ACHN (cell line): ENCODE data around the gene GPR108.
A peak's percentile ranks its signal among the peaks of the same experiment; 100 is the strongest.

Source experiments
- DNase-seq: peaks from one replicate; pipeline ENCODE4 v3.0.0-alpha.2; 2015
- in situ Hi-C: cut with HindIII; loops from 2 replicates; pipeline ENCODE4 v1.10.0; 2017; ENCODE audit warnings: low sequenced_read_pairs, low pct_ligation_motif_present, low pct_unique_long_range_greater_than_20kb

GPR108 gene

DNA sequence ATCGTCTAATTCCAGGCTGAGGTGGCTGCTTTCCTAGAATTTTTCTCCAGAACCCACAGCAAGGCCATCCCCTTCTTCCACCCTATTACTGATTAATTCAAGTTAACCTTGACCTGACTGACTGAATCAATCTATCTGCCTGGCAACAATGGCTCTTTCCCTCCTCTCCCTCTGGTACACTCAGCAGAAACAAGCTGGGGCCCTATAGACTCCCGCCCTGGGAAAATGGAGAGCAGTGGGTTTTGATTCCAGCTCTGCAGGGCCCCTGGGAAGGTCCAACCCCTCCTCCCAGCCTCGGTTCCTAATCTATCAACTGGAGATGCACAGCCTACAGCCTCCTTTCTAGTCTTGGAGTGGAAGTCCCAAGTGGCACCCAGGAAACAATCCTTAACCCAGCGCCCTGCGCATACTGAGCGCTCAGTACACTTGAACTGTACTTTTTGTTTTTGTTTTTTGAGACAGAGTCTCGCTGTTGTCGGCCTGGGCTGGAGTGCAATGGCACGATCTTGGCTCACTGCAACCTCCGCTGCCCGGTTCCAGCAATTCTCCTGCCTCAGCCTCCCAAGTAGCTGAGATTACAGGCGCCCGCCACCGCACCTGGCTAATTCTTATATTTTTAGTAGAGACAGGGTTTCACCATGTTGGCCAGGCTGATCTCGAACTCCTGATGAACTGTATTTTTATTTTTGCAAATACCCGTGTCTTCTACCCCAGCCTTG lies 11.7 kb downstream of the GPR108 start:
- in situ Hi-C loops = no loop called here
- peak; percentile 40 for DNase-seq

DNA sequence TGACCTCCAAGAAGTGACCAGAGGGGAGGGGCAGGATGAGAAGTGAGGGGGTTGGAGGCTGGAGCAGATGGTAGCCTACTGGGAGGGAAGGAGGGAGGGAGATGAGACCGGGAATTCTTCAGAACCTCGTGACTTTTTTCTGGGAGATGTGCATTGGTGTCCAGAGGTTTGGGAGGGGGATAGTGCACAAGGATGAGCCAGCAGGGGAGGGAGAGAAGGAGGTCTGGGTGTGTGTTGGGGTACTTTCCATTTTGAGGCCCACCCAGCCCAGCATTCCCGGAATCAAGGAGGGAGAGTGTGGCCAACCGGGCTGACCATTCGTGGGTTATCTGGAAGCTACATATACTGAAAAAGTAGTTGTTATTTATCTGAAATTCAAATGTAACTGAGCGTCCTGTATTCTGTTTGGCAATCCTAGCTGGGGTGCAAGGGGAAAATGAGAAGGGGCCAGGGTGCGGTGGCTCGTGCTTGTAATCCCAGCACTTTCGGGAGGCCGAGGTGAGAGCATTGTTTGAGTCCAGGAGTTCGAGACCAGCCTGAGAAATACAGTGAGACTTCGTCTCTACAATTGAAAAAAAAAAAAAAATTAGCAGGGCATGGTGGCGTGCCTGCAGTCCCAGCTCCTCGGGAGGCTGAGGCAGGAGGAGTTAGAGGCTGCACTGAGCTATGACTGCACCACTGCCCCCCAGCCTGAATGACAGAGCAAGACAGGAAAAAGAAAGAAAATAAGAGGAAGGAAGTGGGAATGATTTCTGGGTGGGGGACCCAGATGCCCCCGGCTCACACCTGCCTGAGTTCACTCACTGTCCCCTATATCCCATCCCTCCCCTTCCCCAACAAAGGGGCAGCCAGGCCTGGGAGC lies 12.5 kb downstream of the GPR108 start:
- in situ Hi-C loops = no loop called here
- no peak for DNase-seq

DNA sequence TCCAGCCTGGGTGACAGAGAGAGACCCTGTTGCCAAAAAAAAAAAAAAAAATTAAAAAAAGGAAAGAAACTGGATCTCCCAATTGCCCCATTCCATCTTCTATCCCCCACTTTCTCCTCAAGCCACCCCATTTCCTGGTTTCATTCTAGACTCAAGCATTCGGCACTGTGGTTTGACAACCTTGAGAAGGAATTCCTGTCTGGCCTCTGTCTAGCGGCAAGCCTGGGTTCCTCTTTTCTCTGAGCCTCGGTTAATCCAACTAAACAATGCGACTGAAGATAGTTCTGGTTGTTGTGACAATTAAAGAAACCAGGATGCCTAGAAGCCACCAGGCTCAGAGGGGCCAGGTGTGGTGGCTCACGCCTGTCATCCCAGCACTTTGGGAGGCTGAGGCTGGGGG lies 13.6 kb downstream of the GPR108 start:
- DNase-seq = no peak
- in situ Hi-C loops = no loop called here

DNA sequence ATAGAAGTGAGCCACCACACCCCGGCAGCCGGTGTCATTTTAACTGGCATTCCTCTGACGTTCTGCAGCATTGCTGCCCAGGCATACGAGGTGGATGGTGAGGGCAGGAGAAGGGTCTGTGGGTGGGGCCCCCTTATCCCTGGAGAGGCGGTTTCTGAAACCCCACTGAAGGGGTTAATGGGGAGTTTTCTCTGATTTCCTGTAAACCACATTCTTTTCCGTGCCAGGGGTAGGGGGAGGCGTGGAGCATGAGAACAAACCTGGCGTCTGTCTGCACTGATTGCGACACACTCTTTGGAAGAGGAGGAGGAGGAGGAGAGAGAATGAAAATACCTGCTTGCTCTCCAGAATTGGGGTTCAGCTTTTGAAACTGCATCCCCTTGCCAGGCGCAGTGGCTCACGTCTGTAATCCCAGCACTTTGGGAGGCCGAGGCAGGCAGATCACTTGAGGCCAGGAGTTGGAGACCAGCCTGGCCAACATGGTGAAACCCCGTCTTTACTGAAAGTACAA lies 14.2 kb downstream of the GPR108 start:
- in situ Hi-C loops = no loop called here
- peak; percentile 18 for DNase-seq

DNA sequence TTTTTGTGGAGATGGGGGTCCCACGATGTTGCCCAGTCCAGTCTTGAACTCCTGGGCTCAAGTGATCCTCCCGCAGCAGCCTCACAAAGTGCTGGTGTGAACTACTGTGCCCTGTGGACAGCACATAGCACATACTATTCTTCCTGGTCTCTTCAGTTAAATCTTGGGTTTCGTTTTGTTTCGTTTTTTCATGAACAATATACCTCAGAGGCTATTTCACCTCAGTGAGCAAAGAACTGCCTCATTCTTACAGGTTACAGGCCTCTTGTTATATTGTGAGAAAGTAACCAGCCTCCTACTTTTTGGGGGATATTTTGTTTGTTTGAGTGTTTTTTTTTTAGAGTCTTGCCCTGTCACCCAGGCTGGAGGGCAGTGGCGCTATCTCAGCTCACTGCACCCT lies 15.6 kb downstream of the GPR108 start:
- in situ Hi-C loops = no loop called here
- no peak for DNase-seq

DNA sequence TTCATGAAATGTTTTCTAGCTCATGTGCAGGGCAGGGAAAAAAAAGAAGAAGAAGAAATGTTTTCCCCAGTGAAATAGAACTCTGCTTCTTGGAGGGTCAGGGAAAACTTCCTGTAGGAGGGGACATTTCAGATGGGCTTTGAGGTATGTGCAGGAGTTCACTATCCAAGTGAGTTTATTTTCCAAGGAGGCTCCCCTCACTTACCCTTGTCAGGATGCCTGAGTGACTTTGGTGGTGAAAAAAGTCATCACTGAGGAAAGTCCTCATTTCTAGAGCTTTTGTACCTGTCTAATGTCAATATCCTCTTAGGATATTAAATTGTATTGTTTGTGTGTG lies 16.3 kb downstream of the GPR108 start:
- in situ Hi-C loops = no loop called here
- DNase-seq = no peak

DNA sequence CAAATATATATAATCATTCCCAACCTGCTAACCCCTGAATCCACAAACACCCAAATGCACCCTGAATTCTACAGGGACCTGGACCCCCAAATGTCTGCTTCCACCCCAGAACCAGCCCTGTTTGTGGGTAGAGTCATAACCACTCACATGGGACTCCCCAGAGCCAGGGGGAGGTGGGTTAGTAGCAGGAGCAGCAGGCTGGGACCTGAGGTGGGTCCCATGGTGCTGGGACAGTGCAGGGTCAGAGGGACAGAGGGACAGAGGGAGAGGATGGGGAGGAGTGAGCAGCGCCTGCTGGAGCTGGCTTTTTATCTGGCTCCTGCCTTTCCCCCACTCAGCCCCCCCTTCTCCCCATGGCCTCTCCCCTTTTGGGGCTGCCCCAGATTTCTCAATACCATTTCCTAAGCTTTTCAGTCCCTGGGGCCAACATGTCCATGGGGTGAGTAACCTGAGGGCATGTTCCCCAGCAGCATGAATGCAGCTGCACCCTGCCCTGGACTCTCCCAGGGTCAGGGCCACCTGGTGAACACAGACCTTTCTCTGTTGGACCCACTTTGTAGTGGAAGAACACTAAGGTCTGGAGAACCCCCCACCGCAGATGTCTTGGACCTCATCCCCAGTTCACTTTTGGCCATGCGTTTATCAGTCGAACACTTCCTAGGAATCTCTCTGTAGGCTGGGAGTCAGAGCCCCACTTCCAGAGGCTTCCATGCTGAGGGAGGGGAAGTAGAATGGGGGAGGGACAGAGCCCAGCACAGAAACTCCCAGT lies 16.8 kb downstream of the GPR108 start, which contains the start of gene C3:
Gene C3 (minus strand): TSS at position 282 of the 769 bp plus-strand sequence. CDS start 61 bp downstream, at position 221.
- peak; percentile 15 for DNase-seq
- in situ Hi-C loops = no loop called here

DNA sequence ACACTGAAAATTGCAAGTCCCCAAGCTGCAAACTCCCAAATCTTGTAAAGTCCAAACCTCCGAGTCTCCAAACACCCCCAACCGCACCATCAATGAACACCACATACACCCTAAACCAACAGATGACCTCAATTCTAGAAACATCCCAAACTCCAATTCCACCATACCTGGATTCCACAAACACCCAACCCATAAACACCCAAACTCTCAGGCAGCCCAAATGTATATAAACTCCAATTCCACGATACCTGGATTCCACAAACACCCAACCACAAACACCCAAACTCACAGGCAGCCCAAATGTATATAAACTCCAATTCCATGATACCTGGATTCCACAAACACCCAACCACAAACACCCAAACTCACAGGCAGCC lies 17.4 kb downstream of the GPR108 start:
- DNase-seq = no peak
- in situ Hi-C loops = no loop called here

DNA sequence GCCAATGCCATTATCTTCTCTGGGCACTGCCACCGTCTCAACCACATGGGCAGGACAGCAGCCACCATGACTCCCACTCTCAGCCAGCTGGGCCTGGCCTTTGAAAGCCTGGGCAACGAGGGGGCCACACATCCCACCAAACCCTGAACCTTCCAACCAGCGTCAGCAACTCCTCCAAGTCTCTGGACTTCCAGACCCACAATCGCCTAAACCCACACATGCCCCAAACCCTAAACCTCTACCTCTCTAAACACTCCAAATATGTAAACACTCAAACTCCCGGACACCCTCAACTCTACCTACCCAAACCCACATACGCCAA lies 17.9 kb downstream of the GPR108 start:
- in situ Hi-C loops = no loop called here
- DNase-seq = no peak

DNA sequence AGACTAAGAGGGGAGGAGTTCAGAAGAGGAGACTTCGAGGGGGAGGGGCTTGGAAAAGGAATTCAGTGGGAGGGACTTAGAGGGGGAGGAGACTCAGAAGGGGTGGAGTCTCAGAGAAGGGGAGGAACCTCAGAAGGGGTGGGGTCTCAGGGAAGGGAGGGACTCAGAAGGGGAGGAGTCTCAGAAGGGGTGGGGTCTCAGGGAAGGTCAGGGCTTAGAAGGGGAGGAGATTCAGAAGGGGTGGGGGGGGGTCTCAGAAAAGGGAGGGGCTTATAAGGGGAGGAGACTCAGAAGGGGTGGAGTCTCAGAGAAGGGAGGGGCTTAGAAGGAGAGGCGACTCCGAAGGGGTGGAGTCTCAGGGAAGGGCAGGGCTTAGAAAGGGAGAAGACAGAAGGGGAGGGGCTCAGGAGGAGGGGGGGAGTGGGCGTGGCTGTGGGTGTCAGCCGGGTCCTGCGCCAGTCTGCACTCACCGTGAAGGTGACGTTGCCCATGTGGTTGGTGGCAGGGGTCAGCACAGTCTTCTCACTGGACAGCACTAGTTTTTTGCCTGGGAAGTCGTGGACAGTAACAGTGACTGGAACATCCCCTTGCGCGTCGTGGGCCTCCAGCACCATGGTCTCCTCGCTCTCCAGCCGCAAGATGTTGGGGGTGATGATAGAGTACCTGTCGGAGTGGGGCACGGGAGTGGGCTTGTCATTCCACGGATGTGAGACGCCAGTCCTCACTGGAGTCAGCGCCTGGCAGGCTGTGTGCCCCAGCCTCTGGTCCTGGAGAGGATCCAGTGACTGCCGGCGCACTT lies 18.4 kb downstream of the GPR108 start:
- peak; percentile 37 for DNase-seq

DNA sequence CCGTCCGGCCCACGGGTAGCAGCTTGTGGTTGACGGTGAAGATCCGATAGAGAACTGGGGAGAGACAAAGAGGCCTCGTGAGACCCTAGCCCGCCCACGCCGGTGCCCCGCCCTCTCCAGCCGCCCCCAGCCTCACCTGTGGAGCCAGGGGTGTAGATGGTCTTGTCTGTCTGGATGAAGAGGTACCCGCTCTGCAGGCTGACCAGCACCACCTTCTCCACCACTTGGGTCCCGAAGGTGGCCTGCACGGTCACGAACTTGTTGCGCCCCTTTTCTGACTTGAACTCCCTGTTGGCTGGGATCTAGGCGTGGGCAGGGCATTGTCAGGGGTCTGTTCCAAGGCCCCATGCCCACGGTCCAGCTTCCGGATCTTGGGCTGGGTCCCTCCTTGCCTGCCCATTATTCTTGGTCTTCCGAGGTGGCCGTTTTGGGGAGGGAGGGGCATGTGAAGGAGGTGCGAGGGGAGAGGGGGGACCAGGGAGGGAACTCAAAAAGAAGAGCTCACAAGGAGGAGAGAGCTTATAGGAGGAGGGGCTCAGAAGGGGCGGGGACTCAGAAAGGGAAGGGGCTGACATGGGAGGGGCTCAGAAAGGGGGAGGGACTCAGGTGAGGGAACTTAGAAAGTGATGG lies 19.2 kb downstream of the GPR108 start:
- DNase-seq = no peak

More for the DNA sequence above, 18.4 kb downstream of the GPR108 start:
- in situ Hi-C loops = no loop called here

DNA sequence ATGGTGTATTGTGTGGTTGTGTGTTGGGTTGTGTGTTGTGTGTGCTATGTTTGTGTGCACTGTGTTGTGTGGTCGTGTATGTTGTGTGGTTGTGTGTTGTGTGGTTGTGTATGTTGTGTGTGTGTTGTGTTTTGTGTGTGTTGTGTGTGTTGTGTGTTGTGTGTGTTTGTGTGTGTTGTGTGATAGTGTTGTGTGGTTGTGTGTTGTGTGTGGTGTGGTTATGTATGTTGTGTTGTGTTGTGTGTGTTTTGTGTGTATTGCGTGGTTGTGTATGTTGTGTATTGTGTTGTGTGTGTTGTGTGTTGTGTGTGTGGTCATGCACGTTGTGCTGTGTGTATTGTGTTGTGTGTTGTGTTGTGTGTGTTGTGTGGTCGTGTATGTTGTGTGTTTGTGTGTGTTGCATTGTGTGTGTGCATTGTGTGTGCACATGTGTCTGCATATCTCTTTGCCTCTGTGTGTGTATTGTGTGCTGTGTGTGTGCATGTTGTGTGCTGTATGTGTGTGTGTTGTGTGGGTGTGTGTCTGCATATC lies 19.9 kb downstream of the GPR108 start:
- in situ Hi-C loops = no loop called here
- DNase-seq = no peak

More for the DNA sequence above, 19.2 kb downstream of the GPR108 start:
- in situ Hi-C loops = no loop called here

DNA sequence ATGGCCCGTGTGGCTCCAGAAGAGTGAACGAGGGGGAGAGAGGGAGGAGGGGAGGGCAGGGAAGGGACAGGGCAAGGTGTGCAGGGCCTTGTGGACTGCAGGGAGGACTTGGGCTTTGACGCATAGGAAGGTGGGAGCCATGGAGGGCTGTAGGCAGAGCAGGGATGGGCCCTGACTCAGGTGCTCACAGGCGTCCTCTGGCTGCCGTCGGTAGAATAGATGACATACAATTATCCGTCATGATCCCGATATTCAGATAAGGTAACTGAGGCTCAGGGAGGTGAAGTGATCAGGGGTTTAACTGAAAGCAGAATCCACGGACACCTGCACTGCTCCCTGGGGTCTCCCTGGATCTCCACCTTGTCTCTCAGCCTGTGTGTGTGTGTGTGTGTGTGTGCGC lies 20.3 kb downstream of the GPR108 start:
- no peak for DNase-seq
- in situ Hi-C loops = no loop called here

DNA sequence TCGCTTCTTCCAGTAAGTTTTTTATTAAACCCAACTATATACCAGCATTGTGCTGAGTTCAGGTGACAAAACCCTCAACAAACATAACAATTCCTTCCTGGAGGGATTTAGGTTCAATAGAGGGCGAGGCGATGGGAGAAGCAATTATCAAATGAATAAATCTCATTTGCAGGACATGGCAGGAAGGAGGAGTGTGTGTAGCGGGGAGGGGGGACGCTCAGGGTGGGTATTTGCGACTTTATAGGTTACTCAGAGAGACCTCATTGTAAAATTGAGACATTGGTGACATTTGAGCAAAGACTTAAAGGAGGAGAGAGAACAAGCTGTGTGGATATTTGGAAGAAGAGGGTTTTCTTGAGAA lies 20.8 kb downstream of the GPR108 start:
- in situ Hi-C loops = no loop called here

DNA sequence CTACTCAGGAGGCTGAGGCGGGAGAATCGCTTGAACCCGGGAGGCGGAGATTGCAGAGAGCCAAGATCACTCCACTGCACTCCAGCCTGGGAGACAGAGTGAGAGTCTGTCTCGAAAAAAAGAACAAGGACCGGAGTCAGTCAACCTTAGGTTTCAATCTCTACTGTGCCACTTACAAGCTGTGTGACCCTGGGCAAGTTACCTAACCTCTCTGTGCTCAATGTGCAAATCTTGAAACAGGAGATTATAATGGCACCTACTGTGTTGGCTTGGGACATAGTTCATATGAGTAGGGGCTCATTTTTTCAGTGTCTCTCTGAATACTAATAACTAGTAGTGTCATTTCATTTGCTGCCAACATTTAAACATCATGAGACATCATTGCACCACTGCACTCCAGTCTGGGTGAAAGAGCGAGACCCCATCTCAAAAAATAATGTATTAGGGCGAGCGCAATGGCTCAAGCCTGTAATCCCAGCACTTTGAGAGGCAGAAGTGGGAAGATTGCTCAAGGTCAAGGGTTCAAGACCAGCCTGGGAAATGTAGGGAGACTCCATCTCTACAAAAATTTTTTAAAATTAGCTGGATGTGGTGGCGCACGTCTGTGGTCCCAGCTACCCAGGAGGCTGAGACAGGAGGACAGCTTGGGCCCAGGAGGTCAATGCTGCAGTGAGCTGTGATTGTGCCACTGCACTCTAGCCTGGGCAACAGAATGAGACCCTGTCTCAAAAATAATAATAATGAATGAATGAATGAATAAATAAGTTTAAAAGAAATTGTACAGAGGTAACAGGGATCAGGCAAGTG lies 22.4 kb downstream of the GPR108 start:
- in situ Hi-C loops = no loop called here
- DNase-seq = no peak

More for the DNA sequence above, 20.8 kb downstream of the GPR108 start:
- no peak for DNase-seq

DNA sequence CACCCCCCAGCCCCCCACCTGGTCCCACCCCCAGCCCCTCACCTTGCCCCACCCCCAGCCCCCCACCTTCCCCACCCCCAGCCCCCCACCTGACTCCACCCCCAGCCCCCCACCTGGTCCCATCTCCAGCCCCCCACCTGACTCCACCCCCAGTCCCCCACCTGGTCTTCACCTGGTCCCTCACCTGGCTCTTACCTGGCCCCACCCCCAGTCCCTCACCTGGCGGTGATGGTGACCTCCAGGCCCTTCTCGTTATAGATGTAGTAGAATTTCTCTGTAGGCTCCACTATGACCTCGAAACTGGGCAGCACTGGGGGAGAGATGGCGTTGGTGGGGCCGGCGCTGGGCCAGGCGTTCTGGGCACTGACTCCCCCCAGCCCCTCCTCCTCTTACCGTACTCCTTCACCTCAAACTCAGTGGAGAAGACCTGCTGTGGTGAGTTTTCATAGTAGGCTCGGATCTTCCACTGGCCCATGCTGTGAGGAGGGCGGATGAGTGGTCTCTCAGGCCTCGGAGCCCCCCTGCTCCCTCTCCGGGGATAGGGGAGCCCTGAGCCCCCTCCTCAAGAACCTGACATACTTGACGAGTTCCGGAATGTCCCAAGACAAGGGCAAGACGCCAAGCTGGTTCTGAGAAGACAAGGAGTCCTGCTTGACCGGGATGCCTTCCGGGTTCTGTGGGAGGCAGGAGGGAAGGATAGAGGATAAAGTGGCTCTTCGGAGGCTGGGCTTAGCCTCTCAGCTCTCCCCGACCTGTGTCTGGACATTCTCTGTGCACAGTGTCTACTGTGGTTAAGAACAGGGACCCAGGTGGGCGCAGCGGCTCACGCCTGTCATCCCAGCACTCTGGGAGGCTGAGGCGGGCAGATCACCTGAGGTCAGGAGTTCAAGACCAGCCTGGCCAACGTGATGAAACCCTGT lies 23.3 kb downstream of the GPR108 start:
- no peak for DNase-seq
- in situ Hi-C loops = no loop called here
